SIG-M5 treated with dmso at 0.1 percent for 504 hours (cell line): ENCODE data around the gene PDE4A.
A peak's percentile ranks its signal among the peaks of the same experiment; 100 is the strongest.
"Not testable (repeated sequence)": the region's sequence is repeated elsewhere in the genome, so short reads cannot be mapped to it uniquely, and the experiment has no call there.

Source experiments
- DNase-seq: peaks from one replicate; lab custom pipeline; 2025; ENCODE audit not compliant: unreplicated experiment; lab: John Stamatoyannopoulos, UW

The PDE4A gene

GRCh38 chr19:10461047-10461949 is 41.0 kb downstream of the PDE4A start:
- peak; percentile 93 for DNase-seq

- DNase-seq: not testable (repeated sequence)
Observed at GRCh38 chr19:10462042-10462441, 41.7 kb downstream of the PDE4A start.

GRCh38 chr19:10462557-10462956 is 42.2 kb downstream of the PDE4A start:
- no peak for DNase-seq

GRCh38 chr19:10464456-10464855 is 44.1 kb downstream of the PDE4A start:
- no peak for DNase-seq

- DNase-seq: no peak
Observed at GRCh38 chr19:10467104-10467706, 46.9 kb downstream of the PDE4A start.

- DNase-seq: no peak
Observed at GRCh38 chr19:10468133-10468532, 47.8 kb downstream of the PDE4A start.

GRCh38 chr19:10471909-10472308 is 51.6 kb downstream of the PDE4A start:
- peak; percentile 66 for DNase-seq

- DNase-seq: no peak
Observed at GRCh38 chr19:10473192-10473591, 52.9 kb downstream of the PDE4A start.

- DNase-seq: no peak
Observed at GRCh38 chr19:10474962-10475451, 54.7 kb downstream of the PDE4A start.

- DNase-seq: no peak
Observed at GRCh38 chr19:10478476-10478875, 58.1 kb downstream of the PDE4A start.

GRCh38 chr19:10478903-10479384 is 58.6 kb downstream of the PDE4A start:
- DNase-seq: peak; percentile 36

GRCh38 chr19:10486551-10486950 is 66.2 kb downstream of the PDE4A start:
- no peak for DNase-seq

GRCh38 chr19:10491472-10492047 is 71.2 kb downstream of the PDE4A start:
- DNase-seq: no peak

- no peak for DNase-seq
Observed at GRCh38 chr19:10497371-10497770, 77.0 kb downstream of the PDE4A start.

GRCh38 chr19:10499550-10500246 is 79.4 kb downstream of the PDE4A start:
- DNase-seq: no peak

GRCh38 chr19:10500247-10500592 is 79.9 kb downstream of the PDE4A start:
- DNase-seq: no peak

GRCh38 chr19:10501971-10502523 is 81.7 kb downstream of the PDE4A start:
- DNase-seq: peak; percentile 46

GRCh38 chr19:10502524-10503001 is 82.2 kb downstream of the PDE4A start:
- DNase-seq: peak; percentile 88

GRCh38 chr19:10503002-10503789 is 82.9 kb downstream of the PDE4A start, which contains the start of gene KEAP1:
Gene KEAP1, minus strand, starts transcription at chr19:10503356. Its CDS starts 3,323 bp downstream, at chr19:10500033.
- DNase-seq: no peak
